GDM1 (cell line): ENCODE data around the gene ANO10.
"Not testable (repeated sequence)": the region's sequence is repeated elsewhere in the genome, so short reads cannot be mapped to it uniquely, and the experiment has no call there.

ENCODE experiments used
- DNase-seq: peaks from one replicate; lab custom pipeline; 2025; lab: John Stamatoyannopoulos, UW

Gene ANO10

DNA sequence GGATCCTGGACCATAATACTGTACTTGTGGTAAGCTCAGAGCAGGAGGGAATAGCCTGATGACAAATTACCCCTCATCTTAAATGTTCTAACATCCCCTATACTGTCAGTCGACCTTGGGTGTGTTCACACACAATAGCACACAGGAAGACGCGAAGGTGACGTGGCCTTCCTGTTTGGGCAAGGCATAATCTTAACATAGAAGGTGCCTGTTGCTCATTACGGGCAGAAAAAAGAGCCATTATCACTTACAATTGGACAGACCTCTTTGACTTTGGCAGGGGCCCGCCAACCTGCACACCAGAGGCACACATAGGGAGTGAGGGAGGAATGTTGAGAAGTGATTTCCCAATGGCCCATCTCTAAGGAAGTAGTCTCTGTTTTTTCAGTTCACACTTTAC lies 144.2 kb downstream of the ANO10 start:
- no peak for DNase-seq

DNA sequence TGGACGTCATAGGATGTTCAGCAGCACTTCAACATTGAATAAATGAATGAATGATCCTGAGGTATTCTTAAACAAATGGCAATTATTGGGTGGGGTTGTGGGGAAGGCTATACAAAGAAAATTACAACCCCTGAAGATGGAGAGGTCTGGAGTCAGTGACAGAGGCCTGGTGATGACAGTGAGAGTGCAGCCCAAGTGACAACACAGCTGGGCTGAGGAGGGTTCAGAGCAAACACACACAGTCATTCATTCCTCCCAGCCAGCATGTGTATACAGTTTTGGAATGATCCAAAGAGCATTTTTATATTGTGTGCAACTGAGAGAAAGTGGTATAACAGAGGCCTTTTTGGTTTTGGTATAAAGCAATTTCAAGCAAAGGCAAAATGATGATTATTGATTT lies 148.1 kb downstream of the ANO10 start:
- DNase-seq, result no peak

- no peak for DNase-seq
These were observed 148.6 kb downstream of the ANO10 start for GRCh38 chr3:43473244-43473643.

- no peak for DNase-seq
These were observed 153.7 kb downstream of the ANO10 start for GRCh38 chr3:43468133-43468532.

- DNase-seq, result no peak
These were observed 156.7 kb downstream of the ANO10 start for GRCh38 chr3:43465109-43465508.

DNA sequence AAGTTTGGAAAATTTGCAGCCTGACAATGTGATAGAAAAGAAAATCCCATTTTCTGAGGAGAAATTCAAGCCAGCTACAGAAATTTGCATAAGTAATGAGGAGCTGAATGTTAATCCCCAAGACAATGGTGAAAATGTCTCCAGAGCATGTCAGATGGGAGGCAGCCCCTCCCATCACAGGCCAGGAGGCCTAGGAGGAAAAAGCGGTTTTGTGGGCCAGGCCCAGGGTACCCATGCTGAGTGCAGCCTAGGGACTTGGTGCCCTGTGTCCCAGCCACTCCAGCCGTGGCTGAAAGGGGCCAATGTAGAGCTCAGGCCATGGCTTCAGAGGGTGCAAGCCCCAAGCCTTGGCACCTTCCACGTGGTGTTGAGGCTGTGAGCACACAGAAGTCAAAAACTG lies 159.2 kb downstream of the ANO10 start:
- DNase-seq, result not testable (repeated sequence)

- DNase-seq, result no peak
These were observed 160.5 kb downstream of the ANO10 start for GRCh38 chr3:43461345-43461744.

DNA sequence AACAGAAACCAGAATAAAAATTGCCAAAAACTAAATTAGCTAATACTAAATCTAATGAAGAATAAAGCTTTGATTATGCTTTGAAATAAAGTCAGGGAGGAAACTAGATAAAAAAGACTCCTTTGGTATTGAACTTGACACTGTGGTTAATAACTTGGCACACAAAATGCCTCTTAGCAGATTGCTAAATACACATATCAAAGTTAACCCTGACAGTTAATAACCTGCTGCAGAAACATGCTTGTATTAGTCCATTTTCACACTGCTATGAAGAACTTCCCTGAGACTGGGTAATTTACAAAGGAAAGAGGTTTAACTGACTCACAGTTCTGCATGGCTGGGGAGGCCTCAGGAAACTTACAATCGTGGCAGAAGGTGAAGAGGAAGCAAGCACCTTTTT lies 164.8 kb downstream of the ANO10 start:
- not testable (repeated sequence) for DNase-seq

DNA sequence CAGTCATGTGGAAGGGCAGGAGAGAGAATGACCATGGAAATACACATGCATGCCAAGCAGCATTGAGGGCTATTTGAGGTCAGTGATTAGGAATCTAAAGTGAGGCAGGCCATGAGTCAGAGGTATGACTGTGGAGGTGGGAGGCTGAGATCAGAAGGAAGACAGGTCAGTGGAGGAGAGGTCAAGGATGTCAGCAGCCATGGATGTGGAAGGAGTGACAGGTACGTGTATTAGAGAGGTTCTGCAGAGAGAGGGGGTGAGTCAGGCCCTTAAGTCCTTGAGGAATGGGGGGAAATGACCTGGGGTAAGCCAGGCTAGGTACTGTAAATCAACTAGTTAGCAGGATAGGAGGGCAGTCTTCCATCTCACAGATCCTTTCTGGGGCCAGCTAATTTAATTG lies 166.6 kb downstream of the ANO10 start:
- no peak for DNase-seq

DNA sequence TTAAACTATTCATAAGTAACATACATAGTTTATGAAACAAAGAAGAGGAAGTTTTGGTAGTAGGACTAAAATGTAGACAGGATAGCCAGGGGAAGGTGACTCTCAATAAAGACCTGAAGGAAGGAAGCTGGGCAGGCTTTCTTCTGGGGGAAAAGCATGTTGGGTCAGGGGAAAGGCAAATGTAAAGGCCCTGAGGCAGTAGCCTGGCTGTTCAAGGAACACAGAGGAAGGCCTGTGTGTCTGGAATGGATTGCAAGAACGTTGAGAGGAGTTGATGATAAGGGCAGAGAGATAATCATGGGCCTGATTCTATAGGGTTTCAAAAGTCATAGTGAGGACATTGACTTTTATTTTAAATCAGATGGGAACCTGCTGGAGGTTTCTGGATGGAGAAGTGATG lies 167.8 kb downstream of the ANO10 start:
- no peak for DNase-seq

GRCh38 chr3:43451670-43452254 lies 170.0 kb downstream of the ANO10 start:
- no peak for DNase-seq

DNA sequence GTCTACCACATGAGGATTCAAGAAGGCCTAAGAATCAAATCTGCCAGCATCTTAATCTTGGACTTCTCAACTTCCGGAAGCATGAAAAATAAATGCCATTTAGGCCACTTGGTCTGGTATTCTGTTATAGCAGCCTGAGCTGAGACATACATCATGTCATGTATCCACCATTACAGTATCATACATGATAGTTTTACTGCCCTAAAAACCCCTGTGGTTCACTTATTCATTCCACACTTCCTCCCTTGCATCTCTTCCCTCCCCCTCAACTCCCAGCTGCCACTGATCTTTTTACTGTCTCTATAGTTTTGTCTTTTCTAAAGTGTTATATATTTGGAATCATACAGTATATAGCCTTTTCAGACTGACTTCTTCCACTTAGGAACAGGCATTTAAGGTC lies 173.7 kb downstream of the ANO10 start:
- DNase-seq, result no peak

DNA sequence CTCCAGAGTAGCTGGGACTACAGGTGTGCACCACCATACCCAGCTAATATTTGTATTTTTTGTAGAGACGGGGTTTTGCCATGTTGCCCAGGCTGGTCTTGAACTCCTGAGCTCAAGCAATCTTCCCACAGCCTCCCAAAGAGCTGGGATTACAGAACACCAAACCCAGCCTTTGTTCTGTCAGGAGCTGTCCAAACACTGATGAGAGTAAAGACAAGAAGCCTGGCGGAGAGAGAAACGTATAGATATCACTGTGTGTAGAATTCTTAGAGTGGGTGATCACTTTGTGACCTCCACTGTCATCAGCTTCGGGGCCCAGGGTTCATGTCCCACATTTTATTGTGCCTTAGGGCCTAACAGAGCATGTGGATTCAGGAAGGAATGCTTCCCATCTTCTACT lies 176.0 kb downstream of the ANO10 start:
- no peak for DNase-seq

DNA sequence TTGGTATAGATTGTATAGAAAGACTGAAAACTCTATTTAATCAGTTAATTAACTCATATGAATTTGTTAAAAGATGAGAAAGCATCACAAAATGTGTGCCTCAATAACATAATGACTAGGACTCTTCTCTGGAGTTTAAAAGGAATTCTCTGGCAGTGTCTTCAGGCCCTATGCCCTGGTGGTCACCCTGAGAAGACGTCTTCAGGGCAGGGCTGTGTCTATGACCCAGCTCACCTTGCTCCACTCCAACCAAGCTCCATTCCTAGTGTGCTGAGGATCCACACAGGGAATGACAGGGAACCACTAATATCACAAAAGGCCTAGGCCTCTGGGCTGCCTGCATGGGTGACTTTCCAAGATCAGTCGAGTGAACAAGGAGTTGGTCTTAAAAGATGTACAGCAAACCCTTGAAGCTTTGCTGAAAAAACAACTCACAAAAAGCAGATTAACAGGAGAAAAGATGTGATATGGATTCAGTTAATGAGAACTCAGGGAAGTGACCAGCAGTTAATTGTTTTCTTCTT lies 178.9 kb downstream of the ANO10 start:
- DNase-seq, result no peak

DNA sequence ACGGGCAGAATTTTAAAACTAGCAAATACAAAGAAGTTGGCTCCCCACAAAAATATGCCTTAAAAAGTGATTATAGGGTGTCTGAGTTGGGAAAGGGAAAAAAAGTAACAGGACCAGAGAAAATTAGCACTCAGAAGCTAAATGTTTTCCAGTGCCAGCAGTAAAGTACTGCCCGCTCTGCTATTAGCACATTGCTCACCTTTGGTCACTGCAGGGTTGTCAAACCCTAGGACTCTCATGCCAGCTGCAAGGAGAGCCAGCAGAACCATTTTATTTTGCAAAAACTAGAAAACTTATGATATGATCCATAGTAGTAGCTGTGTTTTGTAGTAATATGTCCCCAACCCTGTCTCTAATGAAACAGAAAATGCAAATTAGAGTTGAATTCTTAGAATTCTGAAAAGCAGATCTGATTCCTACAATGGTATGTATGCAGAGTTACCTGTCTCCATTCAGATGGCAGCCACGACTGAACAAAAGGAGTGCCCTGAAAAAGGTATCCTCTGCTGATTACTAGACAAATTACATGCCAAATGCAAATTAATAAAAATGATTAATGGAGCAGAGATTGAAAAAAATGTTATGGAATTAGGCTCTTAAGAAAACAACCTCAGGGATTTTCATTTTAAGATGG lies 185.2 kb downstream of the ANO10 start:
- DNase-seq, result no peak

DNA sequence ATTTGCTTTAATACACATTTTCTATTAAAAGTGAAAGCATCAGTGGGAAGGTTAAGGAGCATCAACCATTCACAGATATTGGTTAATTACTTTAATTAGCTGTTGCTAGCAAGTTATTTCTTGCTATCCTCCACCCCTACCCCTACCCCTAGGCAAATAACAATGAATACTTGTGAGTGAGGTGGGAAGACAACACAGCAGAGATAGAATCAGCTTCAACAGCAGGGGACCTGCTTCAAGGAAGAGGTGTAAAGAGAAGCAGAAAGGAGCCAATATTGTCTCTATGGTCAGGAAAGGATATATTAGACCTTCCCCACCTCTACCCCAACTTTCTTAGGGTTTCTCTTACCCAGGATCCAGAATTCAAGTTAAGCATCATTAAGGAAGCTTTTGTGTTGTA lies 186.1 kb downstream of the ANO10 start:
- no peak for DNase-seq

DNA sequence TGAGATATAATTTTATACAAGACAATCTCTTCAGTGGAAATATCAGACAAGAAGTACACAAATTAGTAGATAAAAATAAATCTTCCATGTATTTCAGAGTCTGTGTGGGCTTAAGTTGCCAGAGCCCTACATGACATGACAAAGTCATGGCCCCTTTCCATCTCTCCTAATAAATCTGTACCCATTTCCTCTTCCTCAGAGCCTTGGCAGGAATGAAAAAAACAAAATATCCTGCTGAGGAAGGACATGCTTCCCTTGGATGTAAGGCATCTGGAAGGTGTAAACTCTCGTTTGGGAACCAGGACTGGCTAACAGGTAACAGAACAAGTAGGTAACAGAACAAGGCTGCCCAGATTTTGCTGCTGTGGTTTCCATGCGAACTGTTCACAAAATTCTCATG lies 187.4 kb downstream of the ANO10 start:
- no peak for DNase-seq

DNA sequence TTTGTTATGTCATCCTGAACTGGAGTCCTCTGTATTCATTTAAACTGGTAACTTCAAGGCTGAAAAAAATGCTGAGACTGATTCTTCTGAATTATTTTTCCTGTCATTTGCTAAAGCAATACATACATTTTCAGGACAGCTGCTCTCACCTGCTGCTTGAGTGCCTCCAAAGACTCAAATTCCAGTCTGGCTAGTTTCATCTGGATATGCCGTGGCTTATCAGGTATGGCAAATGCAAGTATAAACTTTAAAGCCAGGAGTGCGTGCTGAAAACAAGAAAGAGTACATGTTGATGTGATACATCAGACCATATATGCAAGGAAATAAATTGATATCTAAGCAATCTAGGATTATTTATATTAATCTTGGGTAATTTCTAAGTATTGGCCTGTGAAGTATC lies 189.3 kb downstream of the ANO10 start:
- no peak for DNase-seq

- no peak for DNase-seq
These were observed 195.4 kb downstream of the ANO10 start for GRCh38 chr3:43426388-43426787.

DNA sequence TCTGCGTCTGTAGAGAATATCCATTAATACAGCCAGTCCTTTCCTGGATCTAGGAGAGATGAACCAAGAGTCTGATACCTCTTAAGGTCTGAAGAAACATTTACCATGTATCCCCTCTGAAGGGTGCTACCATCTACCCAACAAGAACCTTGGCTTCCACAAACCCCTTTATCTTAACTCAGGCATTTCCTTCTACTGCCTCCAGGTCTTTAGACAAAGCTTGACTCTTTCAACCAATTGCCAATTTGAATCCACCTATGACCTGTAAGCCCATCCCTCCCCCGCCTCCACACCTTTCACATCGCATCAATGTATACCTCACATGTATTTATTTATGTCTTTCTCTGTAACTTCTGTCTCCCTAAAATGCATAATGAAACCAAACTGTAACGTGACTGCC lies 196.0 kb downstream of the ANO10 start:
- no peak for DNase-seq

DNA sequence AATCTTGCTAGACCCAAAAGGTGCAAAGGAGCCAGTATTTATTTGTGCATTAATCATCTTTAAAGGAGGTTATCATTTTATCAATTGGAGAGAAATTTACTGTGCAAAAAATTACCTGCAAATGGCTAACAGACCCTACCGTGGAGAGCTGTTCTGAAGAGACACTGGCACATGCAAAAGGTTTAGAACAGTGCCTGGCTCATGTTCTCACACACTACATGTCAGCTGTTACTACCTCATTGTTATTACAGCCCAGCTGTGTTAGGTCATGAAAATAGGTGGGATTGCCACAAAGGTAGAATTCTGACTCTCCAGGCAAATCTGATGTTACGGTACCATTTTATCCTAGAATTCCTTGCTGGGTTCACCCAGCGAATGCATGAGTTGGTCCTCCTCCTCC lies 198.2 kb downstream of the ANO10 start:
- DNase-seq, result no peak

DNA sequence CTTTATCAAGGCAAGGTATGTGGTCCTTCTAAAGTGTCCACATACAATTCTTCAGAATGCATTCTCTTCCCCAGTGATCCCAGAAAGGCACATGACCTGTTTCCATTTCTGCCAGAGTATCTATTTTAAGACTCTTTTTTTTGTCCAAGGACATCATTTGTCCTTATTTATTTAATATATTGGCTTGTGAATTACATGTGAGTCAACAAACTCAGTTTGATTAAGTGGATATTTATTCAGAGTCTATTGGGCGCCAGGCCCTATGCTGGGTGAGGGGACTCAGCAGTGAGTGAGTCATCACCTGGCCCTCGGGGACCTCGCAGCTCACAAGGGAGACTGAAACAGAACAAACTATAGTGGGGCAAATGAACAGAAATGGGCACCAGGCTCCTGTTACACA lies 198.7 kb downstream of the ANO10 start:
- no peak for DNase-seq

GRCh38 chr3:43418601-43419272 lies 203.1 kb downstream of the ANO10 start:
- DNase-seq, result no peak

- no peak for DNase-seq
These were observed 204.7 kb downstream of the ANO10 start for GRCh38 chr3:43417133-43417532.
